H1 (cell line): ENCODE data around the gene SLC7A5. TPM values are rescaled to one million over a fixed set of nuclear protein-coding genes. Genes with fewer than 3 reads are reported as not detected.

Experiments
- CTCF ChIA-PET: fragments of 300-600 bp; sonication (Branson Sonifier 250); formaldehyde crosslinking; loops from one replicate; lab custom pipeline; 2021; ENCODE audit not compliant: partially characterized antibody; lab: Charles Lee
- POLR2A ChIA-PET: fragments of 300-600 bp; sonication (Branson Sonifier 250); formaldehyde crosslinking; loops from one replicate; lab custom pipeline; 2021; ENCODE audit warnings: inconsistent platforms; ENCODE audit not compliant: partially characterized antibody; lab: Charles Lee
- DNase-seq, 2 experiments: peaks; one replicate each; pipeline versions ENCODE4 v3.0.0 to v3.0.0-alpha.2; 2010 to 2022; ENCODE audit warnings: low spot score in 2 of 2, low read depth in 1 of 2, mixed read lengths in 1 of 2
- FAIRE-seq: peaks from 2 replicates; lab custom pipeline; 2011; peaks lifted over from hg19 to GRCh38; lab: Jason Lieb, UNC
- H2AFZ ChIP-seq: 2 replicates; pipeline ENCODE4 v1.8.1; 2012; ENCODE audit warnings: low read length, inconsistent platforms
- H2AK5ac ChIP-seq: 2 replicates; pipeline ENCODE4 v1.6.1; 2013; ENCODE audit warnings: low read depth, low read length
- H2BK120ac ChIP-seq: replicated peaks from 2 replicates; pipeline ENCODE3; 2013; ENCODE audit warnings: low read depth, low read length, inconsistent platforms
- H2BK12ac ChIP-seq: 2 replicates; pipeline ENCODE4 v1.6.1; 2013; ENCODE audit warnings: low read depth, low read length
- H2BK15ac ChIP-seq: 2 replicates; pipeline ENCODE4 v1.6.1; 2013; ENCODE audit warnings: low read length
- H2BK20ac ChIP-seq: 2 replicates; pipeline ENCODE4 v1.6.1; 2013; ENCODE audit warnings: low read length
- H2BK5ac ChIP-seq: 2 replicates; pipeline ENCODE4 v1.6.1; 2013; ENCODE audit warnings: low read depth, low read length
- H3K14ac ChIP-seq: 2 replicates; pipeline ENCODE4 v1.6.1; 2013; ENCODE audit warnings: inconsistent platforms; ENCODE audit not compliant: insufficient read length
- H3K18ac ChIP-seq: 2 replicates; pipeline ENCODE4 v1.6.1; 2013; ENCODE audit warnings: low read length; ENCODE audit errors: extremely low read depth
- H3K23ac ChIP-seq: 2 replicates; pipeline ENCODE4 v1.6.1; 2013; ENCODE audit warnings: inconsistent platforms; ENCODE audit not compliant: insufficient read length
- H3K23me2 ChIP-seq: 2 replicates; pipeline ENCODE4 v1.6.1; 2013; ENCODE audit warnings: low read depth, low read length
- H3K27ac ChIP-seq: 2 replicates; pipeline ENCODE4 v1.6.1; 2011; ENCODE audit warnings: low read depth, low read length, inconsistent platforms
- H3K27me3 ChIP-seq, 4 experiments: replicated peaks in 1 of 4; 1 replicate in 1 of 4; 2 replicates in 3 of 4; pipeline versions ENCODE4 v1.6.1 to v1.8.1; 2011 to 2013; ENCODE audit warnings: low read length in 3 of 4, mild to moderate bottlenecking in 3 of 4, inconsistent platforms in 2 of 4, mixed read lengths in 2 of 4, moderate library complexity in 1 of 4; ENCODE audit not compliant: control insufficient read depth in 3 of 4, insufficient read depth in 3 of 4; ENCODE audit errors: extremely low read depth in 1 of 4
- H3K36me3 ChIP-seq, 4 experiments: 2 replicates each; pipeline versions ENCODE4 v1.6.1 to v1.8.1; 2011 to 2013; ENCODE audit warnings: mild to moderate bottlenecking in 4 of 4, low read length in 3 of 4, moderate library complexity in 2 of 4, control low read depth in 1 of 4, inconsistent platforms in 1 of 4; ENCODE audit not compliant: insufficient read depth in 4 of 4, control insufficient read depth in 2 of 4
- H3K4ac ChIP-seq: replicated peaks from 2 replicates; pipeline ENCODE3; 2013; ENCODE audit warnings: low read length, low read depth, mixed read lengths, inconsistent platforms; ENCODE audit not compliant: insufficient read length
- H3K4me1 ChIP-seq, 4 experiments: replicated peaks in 1 of 4; 1 replicate in 1 of 4; 2 replicates in 3 of 4; pipeline versions ENCODE4 v1.6.1 to v1.8.1; 2011 to 2013; ENCODE audit warnings: low read length in 3 of 4, inconsistent platforms in 2 of 4, mixed read lengths in 1 of 4; ENCODE audit not compliant: insufficient read depth in 4 of 4, control insufficient read depth in 3 of 4
- H3K4me2 ChIP-seq, 2 experiments: 2 replicates each; pipeline versions ENCODE4 v1.6.1 to v1.8.1; 2011 to 2013; ENCODE audit warnings: low read depth in 2 of 2, low read length in 2 of 2, control low read depth in 1 of 2, inconsistent platforms in 1 of 2, mild to moderate bottlenecking in 1 of 2; ENCODE audit not compliant: insufficient read depth in 1 of 2
- H3K4me3 ChIP-seq, 4 experiments: fragments of 200-600, 300-600 bp in 1 of 4; sonication (generic), shearing (Covaris generic), sonication (Bioruptor Twin) in 1 of 4; 2 replicates each; pipeline versions ENCODE4 v1.5.1 to v1.8.1; 2011 to 2016; ENCODE audit warnings: low read length in 4 of 4, low read depth in 3 of 4, control low read depth in 2 of 4, inconsistent platforms in 2 of 4, mild to moderate bottlenecking in 2 of 4, mixed read lengths in 1 of 4, moderate library complexity in 1 of 4; ENCODE audit not compliant: insufficient read depth in 2 of 4; ENCODE audit errors: extremely low read depth in 1 of 4
- H3K56ac ChIP-seq: replicated peaks from 2 replicates; pipeline ENCODE3; 2013; ENCODE audit warnings: low read depth, mild to moderate bottlenecking, mixed read lengths, low read length, inconsistent platforms; ENCODE audit not compliant: insufficient read length
- H3K79me1 ChIP-seq: 2 replicates; pipeline ENCODE4 v1.6.1; 2013; ENCODE audit warnings: low read depth, low read length, control low read depth
- H3K79me2 ChIP-seq, 2 experiments: 2 replicates each; pipeline versions ENCODE4 v1.6.1 to v1.8.1; 2012 to 2013; ENCODE audit warnings: low read length in 2 of 2, mild to moderate bottlenecking in 2 of 2, inconsistent platforms in 1 of 2; ENCODE audit not compliant: insufficient read depth in 2 of 2, control insufficient read depth in 1 of 2
- H3K9ac ChIP-seq, 4 experiments: replicated peaks in 1 of 4; 1 replicate in 1 of 4; 2 replicates in 3 of 4; pipeline versions ENCODE4 v1.6.1 to v1.8.1; 2011 to 2013; ENCODE audit warnings: low read depth in 3 of 4, low read length in 3 of 4, control low read depth in 2 of 4, mild to moderate bottlenecking in 2 of 4, moderate library complexity in 2 of 4, inconsistent platforms in 1 of 4; ENCODE audit errors: extremely low read depth in 1 of 4
- H3K9me3 ChIP-seq, 2 experiments: 2 replicates each; pipeline versions ENCODE4 v1.6.1 to v1.8.1; 2012 to 2013; ENCODE audit warnings: mild to moderate bottlenecking in 2 of 2, moderate library complexity in 2 of 2, control low read depth in 1 of 2, inconsistent platforms in 1 of 2, low read depth in 1 of 2, low read length in 1 of 2, mixed read lengths in 1 of 2; ENCODE audit not compliant: insufficient read depth in 2 of 2
- H4K20me1 ChIP-seq, 2 experiments: replicated peaks in 1 of 2; 2 replicates each; pipeline versions ENCODE3 to v1.8.1; 2011 to 2013; ENCODE audit warnings: inconsistent platforms in 2 of 2, low read length in 2 of 2, mild to moderate bottlenecking in 1 of 2; ENCODE audit not compliant: insufficient read depth in 2 of 2, control insufficient read depth in 1 of 2
- H4K5ac ChIP-seq: 2 replicates; pipeline ENCODE4 v1.6.1; 2013; ENCODE audit warnings: low read length, low read depth, mixed read lengths, inconsistent platforms; ENCODE audit not compliant: insufficient read length
- H4K8ac ChIP-seq: 2 replicates; pipeline ENCODE4 v1.8.0; 2013; ENCODE audit warnings: mild to moderate bottlenecking, moderate library complexity, low read length, inconsistent platforms; ENCODE audit not compliant: insufficient read depth; ENCODE audit errors: extremely low read depth
- H4K91ac ChIP-seq: replicated peaks from 2 replicates; pipeline ENCODE3; 2013; ENCODE audit warnings: low read length, mixed read lengths, inconsistent platforms; ENCODE audit not compliant: insufficient read length
- ATF2 ChIP-seq: IDR thresholded peaks from 2 replicates; pipeline ENCODE4 v1.6.1; 2012; ENCODE audit warnings: low read length, inconsistent platforms
- CREB1 ChIP-seq: IDR thresholded peaks from 2 replicates; pipeline ENCODE4 v1.6.1; 2012; ENCODE audit warnings: inconsistent platforms
- E2F6 ChIP-seq: IDR thresholded peaks from 2 replicates; pipeline ENCODE4 v1.6.1; 2012; ENCODE audit warnings: inconsistent platforms
- GABPA ChIP-seq: IDR thresholded peaks from 2 replicates; pipeline ENCODE4 v1.6.1; 2011; ENCODE audit warnings: mild to moderate bottlenecking, low read length, moderate library complexity, borderline replicate concordance; ENCODE audit not compliant: insufficient read depth
- KDM1A ChIP-seq: fragments of 200-600, 300-600 bp; sonication (generic); IDR thresholded peaks from 2 replicates; pipeline ENCODE4 v1.7.1; 2016; ENCODE audit warnings: mild to moderate bottlenecking, low read length, borderline replicate concordance
- KDM4A ChIP-seq: IDR thresholded peaks from one replicate; pipeline ENCODE4 v1.7.1; 2012; ENCODE audit warnings: low read depth, mild to moderate bottlenecking, moderate library complexity, low read length, inconsistent platforms; ENCODE audit not compliant: severe bottlenecking
- RNF2 ChIP-seq: fragments of 200-900, 300-1000 bp; sonication (generic); IDR thresholded peaks from 2 replicates; pipeline ENCODE4 v1.7.1; 2016; ENCODE audit warnings: borderline replicate concordance, low read depth, mild to moderate bottlenecking, antibody characterized with exemption, low read length; ENCODE audit not compliant: poor library complexity, severe bottlenecking; ENCODE audit errors: missing control alignments
- SIRT6 ChIP-seq: IDR thresholded peaks from one replicate; pipeline ENCODE4 v1.7.1; 2012; ENCODE audit warnings: low read length, inconsistent platforms
- SP1 ChIP-seq: IDR thresholded peaks from 2 replicates; pipeline ENCODE4 v1.6.1; 2011; ENCODE audit warnings: low read depth, low read length
- TAF1 ChIP-seq: IDR thresholded peaks from 2 replicates; pipeline ENCODE4 v1.6.1; 2011; ENCODE audit warnings: mild to moderate bottlenecking, low read depth, low read length
- TCF12 ChIP-seq: IDR thresholded peaks from 2 replicates; pipeline ENCODE4 v1.6.1; 2011; ENCODE audit warnings: low read depth, mild to moderate bottlenecking, low read length
- WGBS, 2 experiments: shearing (Covaris generic) in 1 of 2; methylation state at CpG; one replicate each; pipeline versions ENCODE4 v1.1.6 to v1.1.7; 2013 to 2015; ENCODE audit warnings: low lambda C conversion rate in 2 of 2, mixed read lengths in 2 of 2, inconsistent platforms in 1 of 2, low coverage in 1 of 2, missing lambda C conversion rate in 1 of 2; ENCODE audit not compliant: insufficient replicate concordance in 2 of 2, insufficient coverage in 1 of 2, insufficient read length in 1 of 2; ENCODE audit errors: extremely low coverage in 1 of 2, missing lambda C conversion rate in 1 of 2; 5-methylcytosine and 5-hydroxymethylcytosine counted together
- polyA plus RNA-seq, 7 experiments: library from polyadenylated mRNA; depleted of rRNA in 3 of 7; stranded (reverse) in 5 of 7; unstranded in 2 of 7; fragments of >200 nt in 5 of 7; fragments of 200-250 nt in 2 of 7; gene quantifications; 1 replicate in 5 of 7; 2 replicates in 1 of 7; 4 replicates in 1 of 7; pipeline versions ENCODE4 v1.2.1 to v1.2.3, GENCODE V29; 2011 to 2013; ENCODE audit warnings: missing spikeins in 2 of 7, mixed read lengths in 2 of 7
- total RNA-seq: library from RNA; stranded (reverse); fragmentation: NEBNext Ultra II Directional; extraction: Animal tissue kit (Norgen Biotek cat#: 25700); gene quantifications from 2 replicates; pipeline ENCODE4 v1.2.1, GENCODE V29; 2021

SLC7A5 gene
- total and polyA plus RNA-seq, 2 of the 8 experiments (the other 6 are each of a cell fraction or from before 2014, with no cell fraction given): 68.2 to 341 TPM

GRCh38 chr16:87836346-87836843 lies 32.9 kb downstream of the SLC7A5 start:
- 90% methylated on average over 17 of the region's 17 CpGs; no CpG with 5 or more reads in 1 of the 2 experiments for WGBS, 2 experiments
- Histone ChIP-seq H4K5ac (no peak overlapping the region), H3K4ac (no peak overlapping the region), H3K9ac (no peak overlapping the region), H3K14ac (no peak overlapping the region), H3K27ac (no peak overlapping the region), H3K79me1 (no peaks in the 10 kb centered on the region; the same call in none of the 2 replicates), H3K4me3 (no peak overlapping the region), H2AFZ (no peak overlapping the region), H3K56ac (no peak overlapping the region), H3K9me3 (no peaks in the 10 kb centered on the region), H3K23me2 (no peaks in the 10 kb centered on the region), H2BK120ac (no peak overlapping the region), H4K91ac (no peak overlapping the region), H3K23ac (no peak overlapping the region), H2BK20ac (no peak overlapping the region), H2BK15ac (no peak overlapping the region), H3K36me3 (peaks cover 9 to 79% (median 51%) of the 10 kb centered on the region in 4 experiments; a peak in 6 of 8 replicates), H3K79me2 (no peaks in the 10 kb centered on the region), H2BK12ac (no peak overlapping the region), H3K4me1 (no peaks in the 10 kb centered on the region; a peak in 1 of 7 replicates), H2BK5ac (no peak overlapping the region; the same call in 1 of the 2 replicates), H3K18ac (no peak overlapping the region), H3K27me3 (no peaks in the 10 kb centered on the region), H2AK5ac (no peak overlapping the region), H3K4me2 (no peak overlapping the region), H4K8ac (no peak overlapping the region), H4K20me1 (peaks cover 1 to 3% of the 10 kb centered on the region in 2 experiments)
- DNase-seq (no peak), FAIRE-seq (no peak)
- ChIA-PET POLR2A (interaction anchor here (1.0 to 27.1 kb wide), 8 partner anchors 9 to 169 kb away, joined by 3 to 507 read pairs (median 15); partner anchors contain the start of gene SLC7A5), CTCF (interaction anchor here (0.7 to 9.8 kb wide), 10 partner anchors 8 to 455 kb away, joined by 3 to 115 read pairs (median 4); no protein-coding TSS in a partner anchor)
- TF ChIP-seq SIRT6: no peak
- TF ChIP-seq ATF2: no peak
- TF ChIP-seq KDM1A: no peak
- TF ChIP-seq TCF12: no peak
- TF ChIP-seq TAF1: no peak
- no peak for TF ChIP-seq CREB1
- TF ChIP-seq RNF2: no peak
- TF ChIP-seq GABPA: no peak
- TF ChIP-seq E2F6: no peak
- no peak for TF ChIP-seq SP1
- TF ChIP-seq KDM4A: no peak
